ENCODE measurements around the gene LIN7A. TPM values are rescaled to one million over a fixed set of nuclear protein-coding genes. Genes with fewer than 3 reads are reported as not detected.
"Not testable (repeated sequence)": the region's sequence is repeated elsewhere in the genome, so short reads cannot be mapped to it uniquely, and the experiment has no call there.

LIN7A gene
- total and polyA plus RNA-seq, 2 of the 8 experiments (the other 6 are each of a cell fraction or from before 2014, with no cell fraction given): 5.8 to 22.0 TPM

- not testable (repeated sequence) for H3K27ac ChIP-seq (ENCODE audit: low read depth, low read length)
- POLR2A ChIA-PET (ENCODE audit: partially characterized antibody): interaction anchor here (1.4 kb wide), 1 partner anchor 154 kb away, joined by 7 read pairs; the partner anchor contains the start of gene LIN7A
These were observed 154.7 kb downstream of the LIN7A start for GRCh38 chr12:80782963-80783470.

More at GRCh38 chr12:80782963-80783470, 154.7 kb downstream of the LIN7A start:
- H2BK15ac ChIP-seq (ENCODE audit: low read length); H2BK20ac ChIP-seq (ENCODE audit: low read length); H4K91ac ChIP-seq (replicated peaks; ENCODE audit: insufficient read length, low read length); H3K23me2 ChIP-seq (ENCODE audit: low read depth, low read length); H4K20me1 ChIP-seq (replicated peaks in 1 of 2; ENCODE audit: control insufficient read depth in 1 of 2, insufficient read depth in 2 of 2, low read length in 2 of 2); H4K8ac ChIP-seq (ENCODE audit: extremely low read depth, insufficient read depth, low read length); H3K79me1 ChIP-seq (ENCODE audit: low read depth, low read length); H3K9me3 ChIP-seq (ENCODE audit: insufficient read depth in 2 of 2, low read depth in 1 of 2, low read length in 1 of 2); H4K5ac ChIP-seq (ENCODE audit: insufficient read length, low read depth, low read length); H3K14ac ChIP-seq (ENCODE audit: insufficient read length); H3K56ac ChIP-seq (replicated peaks; ENCODE audit: insufficient read length, low read depth, low read length); H2BK5ac ChIP-seq (ENCODE audit: low read depth, low read length); H3K18ac ChIP-seq (ENCODE audit: extremely low read depth, low read length); H3K9ac ChIP-seq (replicated peaks in 1 of 4; ENCODE audit: extremely low read depth in 1 of 4, low read depth in 3 of 4, low read length in 3 of 4); FAIRE-seq; H2AK5ac ChIP-seq (ENCODE audit: low read depth, low read length); DNase-seq (ENCODE audit: low read depth in 1 of 2, low spot score in 2 of 2); H2AFZ ChIP-seq (ENCODE audit: low read length); H3K79me2 ChIP-seq (ENCODE audit: control insufficient read depth in 1 of 2, insufficient read depth in 2 of 2, low read length in 2 of 2); H2BK12ac ChIP-seq (ENCODE audit: low read depth, low read length); H3K23ac ChIP-seq (ENCODE audit: insufficient read length); H3K27me3 ChIP-seq (replicated peaks in 1 of 4; ENCODE audit: control insufficient read depth in 3 of 4, extremely low read depth in 1 of 4, insufficient read depth in 3 of 4, low read length in 3 of 4); H3K4ac ChIP-seq (replicated peaks; ENCODE audit: insufficient read length, low read depth, low read length): not testable (repeated sequence)
- Histone ChIP-seq H3K4me3 (ENCODE audit: extremely low read depth in 1 of 4, insufficient read depth in 2 of 4, low read depth in 3 of 4, low read length in 4 of 4) (peak overlapping the region in 2 of 4 experiments; percentile 25 to 38; a peak in 2 of 8 replicates), H2BK120ac (replicated peaks; ENCODE audit: low read depth, low read length) (peak overlapping the region; percentile 64), H3K4me2 (ENCODE audit: insufficient read depth in 1 of 2, low read depth in 2 of 2, low read length in 2 of 2) (peak overlapping the region; percentile 5 to 54; a peak in 2 of 4 replicates), H3K36me3 (ENCODE audit: control insufficient read depth in 2 of 4, insufficient read depth in 4 of 4, low read length in 3 of 4) (peaks cover 0 to 20% (median 4%) of the 10 kb centered on the region in 4 experiments; a peak in 3 of 8 replicates), H3K4me1 (replicated peaks in 1 of 4; ENCODE audit: control insufficient read depth in 3 of 4, insufficient read depth in 4 of 4, low read length in 3 of 4) (peaks cover 2 to 18% (median 10%) of the 10 kb centered on the region in 4 experiments; a peak in 6 of 7 replicates)
- CTCF ChIA-PET (ENCODE audit: partially characterized antibody): interaction anchor here (1.4 to 2.4 kb wide), 3 partner anchors 13 to 54 kb away, joined by 3 to 6 read pairs (median 5); no protein-coding TSS in a partner anchor
- 0 out of 2 replicates have a peak, but pooled peaks have one; percentile 1 for TF ChIP-seq MAFK (IDR thresholded peaks at IDR 0.05; ENCODE audit: low read depth, low read length)
- WGBS, 2 experiments (ENCODE audit: extremely low coverage in 1 of 2, insufficient coverage in 1 of 2, insufficient read length in 1 of 2, insufficient replicate concordance in 2 of 2, low coverage in 1 of 2, low lambda C conversion rate in 2 of 2, missing lambda C conversion rate in 1 of 2): 26% methylated on average over 5 of the region's 5 CpGs; no CpG with 5 or more reads in 1 of the 2 experiments
